ENCODE data around the gene CS.
"Not testable (repeated sequence)": the region's sequence is repeated elsewhere in the genome, so short reads cannot be mapped to it uniquely, and the experiment has no call there.

The CS gene

GRCh38 chr12:56317675-56318074 lies 17.5 kb upstream of the CS start:
- DNase-seq: no peak

GRCh38 chr12:56315622-56316473 lies 15.7 kb upstream of the CS start, which contains the start of gene CNPY2:
CNPY2 (minus strand) TSS chr12:56315988; CDS start chr12:56315217, 771 bp downstream.
- peak; percentile 93 for DNase-seq

DNA sequence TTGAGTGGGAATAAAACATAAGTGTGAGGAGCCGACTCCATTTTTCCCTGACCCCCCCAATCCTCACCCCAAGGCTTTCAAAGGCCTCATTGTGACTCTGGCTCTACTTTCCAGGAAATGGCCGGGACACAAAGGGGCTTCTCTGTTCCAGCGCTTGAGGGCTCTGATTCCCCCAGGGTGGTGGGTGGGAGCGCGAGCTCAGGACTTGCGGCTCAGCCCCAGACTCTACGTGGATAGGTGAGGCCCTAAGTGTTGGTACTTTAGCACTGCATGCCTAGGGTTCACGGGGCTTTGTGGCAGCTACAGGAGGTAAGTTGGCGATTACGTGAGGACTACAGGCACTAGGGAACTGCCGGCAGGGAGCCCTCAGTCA lies 15.1 kb upstream of the CS start:
- DNase-seq: no peak

- no peak for DNase-seq
Observed at GRCh38 chr12:56311003-56311402, 10.9 kb upstream of the CS start.

- no peak for DNase-seq
Observed at GRCh38 chr12:56308714-56309113, 8.6 kb upstream of the CS start.

GRCh38 chr12:56307221-56307965 lies 7.3 kb upstream of the CS start:
- no peak for DNase-seq

- no peak for DNase-seq
Observed at GRCh38 chr12:56304872-56305590, 4.9 kb upstream of the CS start.

GRCh38 chr12:56304276-56304675 lies 4.1 kb upstream of the CS start:
- DNase-seq: no peak

DNA sequence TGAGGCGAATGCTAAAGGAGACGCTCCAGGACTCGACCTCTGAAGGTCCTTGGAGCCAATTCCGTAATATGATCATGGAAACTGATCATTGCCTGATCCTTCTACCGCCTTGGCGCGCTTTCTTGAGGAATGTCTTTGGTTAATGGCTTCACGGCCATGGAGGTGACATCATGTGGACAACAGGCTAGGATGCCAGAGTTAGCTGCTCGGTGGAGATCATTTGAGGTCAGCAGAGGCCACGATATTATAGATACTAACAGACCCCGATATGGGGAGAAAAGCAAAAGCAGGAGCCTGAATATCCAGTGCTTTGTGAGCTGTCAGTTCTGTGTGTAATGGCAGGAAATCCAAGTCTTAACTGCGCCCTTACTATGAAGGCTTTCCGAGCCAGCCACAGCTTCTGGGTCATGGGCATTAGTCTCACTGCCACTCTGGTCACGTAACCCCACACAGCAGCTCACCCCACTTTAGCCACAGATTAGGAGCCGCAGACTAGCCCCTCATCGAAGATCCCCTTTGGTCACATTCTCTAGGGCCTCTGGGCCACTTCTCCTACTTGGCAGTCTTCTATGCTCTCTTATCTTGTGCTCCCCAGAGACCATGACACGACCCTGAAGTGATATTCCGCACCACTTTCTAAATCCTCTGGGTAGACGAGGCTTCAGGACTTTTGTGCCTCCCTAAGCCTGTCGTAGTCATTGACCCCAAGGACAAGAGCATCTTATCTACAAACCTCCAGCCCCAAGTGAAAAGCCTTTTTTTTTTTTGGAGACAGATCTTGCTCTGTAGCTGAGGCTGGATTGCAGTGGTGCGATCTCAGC lies 724 bp upstream of the CS start:
- DNase-seq: no peak

- no peak for DNase-seq
Observed at GRCh38 chr12:56299308-56299852, 750 bp downstream of the CS start.

GRCh38 chr12:56298828-56299227 lies 1.3 kb downstream of the CS start:
- DNase-seq: no peak

GRCh38 chr12:56297400-56297799 lies 2.7 kb downstream of the CS start:
- no peak for DNase-seq

DNA sequence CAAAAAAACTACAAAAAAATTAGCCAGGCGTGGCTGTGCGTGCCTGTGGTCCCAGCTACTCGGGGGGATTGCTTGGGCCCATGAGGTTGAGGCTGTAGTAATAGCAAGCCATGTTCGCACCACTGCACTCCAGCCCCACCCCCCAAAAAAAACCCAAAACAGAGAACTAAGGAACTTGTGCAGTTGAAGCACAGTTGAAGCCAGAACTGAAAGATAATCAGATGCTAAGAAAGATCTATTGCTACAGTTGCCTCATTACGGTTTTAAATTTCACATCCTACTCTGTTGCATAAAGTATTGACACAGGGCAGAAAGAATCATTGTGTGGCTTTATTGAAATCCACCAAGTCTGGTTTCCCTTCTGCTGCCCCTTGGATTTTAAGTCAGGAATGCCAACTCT lies 3.8 kb downstream of the CS start:
- peak; percentile 63 for DNase-seq

DNA sequence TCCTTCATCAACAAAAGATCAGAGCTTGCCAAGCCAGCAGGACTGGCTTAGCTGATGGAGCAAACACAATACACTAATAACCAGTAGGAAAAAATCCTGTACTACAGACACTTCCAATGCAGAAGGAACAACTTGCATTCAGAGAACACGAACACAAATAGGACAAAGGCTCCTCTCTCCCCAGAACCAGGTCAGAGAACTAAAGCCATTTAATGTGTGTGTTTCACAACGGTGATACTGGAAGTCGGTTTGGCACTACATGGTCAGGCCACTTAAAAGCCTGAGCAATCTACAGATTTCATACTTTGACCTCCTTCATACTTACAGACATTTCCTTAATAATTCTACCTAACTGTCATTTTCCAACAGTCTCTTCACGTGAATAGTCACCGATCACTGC lies 6.3 kb downstream of the CS start:
- DNase-seq: no peak

GRCh38 chr12:56288705-56289387 lies 11.3 kb downstream of the CS start:
- DNase-seq: no peak

DNA sequence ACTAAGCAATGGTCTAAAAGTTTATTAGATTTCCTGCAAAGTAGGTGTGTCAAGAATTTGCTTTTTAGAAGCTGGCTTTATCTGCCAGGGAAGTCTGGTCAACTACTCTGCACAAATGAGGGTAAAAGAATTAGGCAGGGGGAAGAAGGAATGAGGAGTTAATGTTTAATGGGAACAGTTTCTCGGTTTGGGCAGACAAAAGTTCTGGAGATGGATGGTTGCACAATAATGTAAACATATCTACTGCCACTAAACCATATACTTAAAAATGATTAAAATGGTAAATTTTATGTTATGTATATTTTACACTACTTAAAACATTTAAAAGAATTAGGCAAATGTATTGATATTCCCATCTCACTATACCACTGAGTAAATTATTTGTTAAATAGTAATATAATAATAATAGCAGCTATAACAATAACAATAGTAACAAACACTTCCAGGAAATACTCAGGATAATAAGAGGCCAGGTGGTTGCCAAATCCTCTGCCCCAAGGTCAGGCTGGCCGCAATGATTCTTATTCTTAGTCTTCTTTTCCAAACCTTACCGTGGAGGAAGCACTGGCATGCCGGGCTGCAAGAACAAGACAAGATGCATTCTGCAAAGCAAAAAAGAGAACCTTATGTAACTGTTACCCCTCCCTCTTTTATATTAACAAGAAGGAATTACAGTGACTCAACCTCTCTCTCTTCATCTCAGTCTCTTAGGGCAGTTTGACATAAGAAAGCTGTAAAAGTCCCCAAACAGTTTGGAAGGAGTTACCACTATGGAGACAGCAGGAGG lies 13.9 kb downstream of the CS start:
- DNase-seq: no peak

GRCh38 chr12:56284263-56284662 lies 15.9 kb downstream of the CS start:
- DNase-seq: not testable (repeated sequence)

GRCh38 chr12:56282579-56282978 lies 17.6 kb downstream of the CS start:
- no peak for DNase-seq

DNA sequence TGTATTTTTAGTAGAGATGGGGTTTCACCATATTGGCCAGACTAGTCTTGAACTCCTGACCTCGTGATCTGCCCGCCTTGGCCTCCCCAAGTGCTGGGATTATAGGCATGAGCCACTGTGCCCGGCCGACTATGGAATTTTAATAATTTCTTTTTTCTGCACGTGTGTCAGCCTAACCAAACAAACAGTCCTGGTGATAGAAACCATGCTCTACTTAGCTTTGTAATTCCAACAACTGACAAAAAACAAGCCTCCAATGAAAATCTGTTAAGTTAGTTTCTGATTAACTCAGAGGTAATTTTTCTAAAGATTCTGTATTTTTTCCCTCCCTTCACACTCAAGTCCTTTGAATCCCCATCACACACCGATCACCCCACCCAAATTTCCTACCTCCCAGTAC lies 18.1 kb downstream of the CS start:
- no peak for DNase-seq

- no peak for DNase-seq
Observed at GRCh38 chr12:56280849-56281248, 19.3 kb downstream of the CS start.

GRCh38 chr12:56278905-56279304 lies 21.2 kb downstream of the CS start:
- DNase-seq: no peak

All from SIG-M5 (cell line).